IMR-90 (cell line): ENCODE results near the gene ZNF248. TPM values are rescaled to one million over a fixed set of nuclear protein-coding genes. Genes with fewer than 3 reads are reported as not detected.

Experiments used
- ATAC-seq: fragments of 200-7000 bp; cut with Tn5 transposase; 2 replicates; pipeline ENCODE4 v1.9.1; 2020; ENCODE audit warnings: low read depth, mild to moderate bottlenecking, moderate library complexity
- BruUV-seq: library from RNA; stranded (reverse); fragments of 400-500 nt; replicated peaks from 2 replicates; lab custom pipeline; 2021; lab: Mats Ljungman, UMichigan
- CTCF ChIA-PET: fragments of 300-600 bp; formaldehyde crosslinking; extraction: SDS; loops from one replicate; lab custom pipeline; 2021; ENCODE audit warnings: antibody characterized with exemption; lab: Yijun Ruan, JAX
- POLR2A ChIA-PET: fragments of 300-600 bp; sonication (Branson Sonifier 250); formaldehyde crosslinking; loops from one replicate; lab custom pipeline; 2022; ENCODE audit warnings: antibody characterized with exemption; ENCODE audit not compliant: unreplicated experiment; lab: Charles Lee
- DNase-seq: peaks from one replicate; pipeline ENCODE4 v3.0.0; 2013
- H2AFZ ChIP-seq: replicated peaks from 2 replicates; pipeline ENCODE3; 2013; ENCODE audit warnings: low read length, mild to moderate bottlenecking; ENCODE audit not compliant: poor library complexity
- H2AK5ac ChIP-seq: 2 replicates; pipeline ENCODE4 v1.6.1; 2013; ENCODE audit warnings: low read depth, low read length, inconsistent platforms
- H2AK9ac ChIP-seq: replicated peaks from 2 replicates; pipeline ENCODE3; 2013; ENCODE audit warnings: mild to moderate bottlenecking, low read depth, low read length, moderate library complexity; ENCODE audit not compliant: poor library complexity
- H2BK120ac ChIP-seq: 2 replicates; pipeline ENCODE4 v1.6.1; 2013; ENCODE audit warnings: low read depth, low read length, inconsistent platforms
- H2BK15ac ChIP-seq: 3 replicates; pipeline ENCODE4 v1.6.1; 2013; ENCODE audit warnings: low read depth, low read length, inconsistent platforms
- H2BK20ac ChIP-seq: 2 replicates; pipeline ENCODE4 v1.6.1; 2013; ENCODE audit warnings: low read depth, mild to moderate bottlenecking, inconsistent platforms, low read length, moderate library complexity
- H2BK5ac ChIP-seq: 2 replicates; pipeline ENCODE4 v1.6.1; 2013; ENCODE audit warnings: mild to moderate bottlenecking, low read depth, low read length, inconsistent platforms; ENCODE audit not compliant: poor library complexity, severe bottlenecking
- H3K14ac ChIP-seq: replicated peaks from 2 replicates; pipeline ENCODE4 v1.6.1; 2013; ENCODE audit warnings: low read depth, low read length, inconsistent platforms
- H3K18ac ChIP-seq: 2 replicates; pipeline ENCODE4 v1.6.1; 2013; ENCODE audit warnings: low read depth, low read length, control low read depth
- H3K23ac ChIP-seq: 2 replicates; pipeline ENCODE4 v1.6.1; 2013; ENCODE audit warnings: low read depth, low read length, inconsistent platforms
- H3K27ac ChIP-seq: 2 replicates; pipeline ENCODE4 v1.5.1; 2013; ENCODE audit warnings: mild to moderate bottlenecking, control low read depth, low read length; ENCODE audit not compliant: insufficient read depth
- H3K27me3 ChIP-seq: 2 replicates; pipeline ENCODE4 v1.6.1; 2013; ENCODE audit warnings: low read length; ENCODE audit not compliant: control insufficient read depth, insufficient read depth
- H3K36me3 ChIP-seq: 2 replicates; pipeline ENCODE4 v1.6.1; 2013; ENCODE audit warnings: low read length, mixed read lengths; ENCODE audit not compliant: control insufficient read depth, insufficient read depth
- H3K4ac ChIP-seq: 2 replicates; pipeline ENCODE4 v1.6.1; 2013; ENCODE audit warnings: low read depth, low read length, inconsistent platforms
- H3K4me1 ChIP-seq: 2 replicates; pipeline ENCODE4 v1.6.1; 2013; ENCODE audit warnings: low read length, mixed read lengths; ENCODE audit not compliant: control insufficient read depth, insufficient read depth
- H3K4me2 ChIP-seq: 2 replicates; pipeline ENCODE4 v1.6.1; 2013; ENCODE audit warnings: low read depth, mild to moderate bottlenecking, control low read depth, low read length, moderate library complexity
- H3K4me3 ChIP-seq: 2 replicates; pipeline ENCODE4 v1.5.1; 2013; ENCODE audit warnings: low read depth, mild to moderate bottlenecking, control low read depth, low read length, moderate library complexity; ENCODE audit not compliant: insufficient read depth
- H3K56ac ChIP-seq: 2 replicates; pipeline ENCODE4 v1.6.1; 2013; ENCODE audit warnings: low read length, inconsistent platforms; ENCODE audit not compliant: insufficient read depth; ENCODE audit errors: extremely low read depth
- H3K79me1 ChIP-seq, 2 experiments: 2 replicates each; pipeline ENCODE4 v1.6.1; 2013; ENCODE audit warnings: low read length in 2 of 2, inconsistent platforms in 1 of 2, low read depth in 1 of 2
- H3K9ac ChIP-seq: 2 replicates; pipeline ENCODE4 v1.6.1; 2013; ENCODE audit warnings: low read depth, low read length, control low read depth
- H3K9me1 ChIP-seq: 2 replicates; pipeline ENCODE4 v1.6.1; 2013; ENCODE audit warnings: low read length, inconsistent platforms; ENCODE audit not compliant: insufficient read depth
- H3K9me3 ChIP-seq: 2 replicates; pipeline ENCODE4 v1.6.1; 2013; ENCODE audit warnings: low read length; ENCODE audit not compliant: control insufficient read depth, insufficient read depth
- H4K20me1 ChIP-seq: 2 replicates; pipeline ENCODE4 v1.6.1; 2013; ENCODE audit warnings: low read length, inconsistent platforms; ENCODE audit not compliant: insufficient read depth
- H4K5ac ChIP-seq: 2 replicates; pipeline ENCODE4 v1.6.1; 2013; ENCODE audit warnings: mild to moderate bottlenecking, low read depth, low read length, control low read depth
- H4K8ac ChIP-seq, 2 experiments: 2 replicates each; pipeline ENCODE4 v1.6.1; 2013; ENCODE audit warnings: low read depth in 2 of 2, low read length in 2 of 2, control low read depth in 1 of 2, inconsistent platforms in 1 of 2
- H4K91ac ChIP-seq: 2 replicates; pipeline ENCODE4 v1.6.1; 2013; ENCODE audit warnings: low read depth, low read length, inconsistent platforms; ENCODE audit not compliant: insufficient read depth
- CHD1 ChIP-seq: IDR thresholded peaks from 2 replicates; pipeline ENCODE4 v1.6.1; 2012; ENCODE audit warnings: low read depth, low read length, improper control_type of control experiment
- ELK1 ChIP-seq: fragments of 150-350 bp; IDR thresholded peaks from 2 replicates; pipeline ENCODE4 v1.6.1; 2016; ENCODE audit warnings: low read depth, mild to moderate bottlenecking, low read length, moderate library complexity, borderline replicate concordance
- FOS ChIP-seq: fragments of 150-350 bp; IDR thresholded peaks from 2 replicates; pipeline ENCODE4 v1.6.1; 2016; ENCODE audit warnings: low read depth, low read length
- MAFK ChIP-seq: IDR thresholded peaks from 2 replicates; pipeline ENCODE4 v1.6.1; 2012; ENCODE audit warnings: low read depth, low read length, improper control_type of control experiment
- MAZ ChIP-seq: IDR thresholded peaks from 2 replicates; pipeline ENCODE4 v1.6.1; 2012; ENCODE audit warnings: low read depth, mild to moderate bottlenecking, low read length, improper control_type of control experiment, moderate library complexity, borderline replicate concordance
- MXI1 ChIP-seq: IDR thresholded peaks from 2 replicates; pipeline ENCODE4 v1.6.1; 2012; ENCODE audit warnings: low read depth, mild to moderate bottlenecking, low read length, moderate library complexity, borderline replicate concordance
- NFE2L2 ChIP-seq: fragments of 150-350 bp; IDR thresholded peaks from 2 replicates; pipeline ENCODE4 v1.6.1; 2016; ENCODE audit warnings: low read depth, mild to moderate bottlenecking, low read length
- POLR2A ChIP-seq: IDR thresholded peaks from 2 replicates; pipeline ENCODE4 v1.6.1; 2012; ENCODE audit warnings: mild to moderate bottlenecking, low read depth, low read length
- RAD21 ChIP-seq: IDR thresholded peaks from 2 replicates; pipeline ENCODE4 v1.6.1; 2012; ENCODE audit warnings: low read length, improper control_type of control experiment
- RCOR1 ChIP-seq: IDR thresholded peaks from 2 replicates; pipeline ENCODE4 v1.6.1; 2012; ENCODE audit warnings: mild to moderate bottlenecking, low read length, improper control_type of control experiment; ENCODE audit not compliant: insufficient replicate concordance
- RFX5 ChIP-seq: IDR thresholded peaks from 2 replicates; pipeline ENCODE4 v1.8.0; 2012; ENCODE audit warnings: low read depth, mild to moderate bottlenecking, low read length, moderate library complexity
- SMC3 ChIP-seq: fragments of 150-350 bp; IDR thresholded peaks from 2 replicates; pipeline ENCODE4 v1.6.1; 2016; ENCODE audit warnings: low read depth, mild to moderate bottlenecking, antibody characterized with exemption, low read length, moderate library complexity
- WGBS, 2 experiments: methylation state at CpG; one replicate each; pipeline versions ENCODE4 v1.1.5 to v1.1.7; 2013; ENCODE audit warnings: missing lambda C conversion rate in 2 of 2; ENCODE audit not compliant: insufficient read length in 1 of 2; ENCODE audit errors: extremely low coverage in 2 of 2; 5-methylcytosine and 5-hydroxymethylcytosine counted together
- dilution Hi-C: fragments of 300-500 bp; cut with HindIII; formaldehyde crosslinking; loops from one replicate; pipeline ENCODE4 v1.14.3; 2018; ENCODE audit warnings: low sequenced_read_pairs; ENCODE audit not compliant: unreplicated experiment
- in situ Hi-C: fragments of 300-500 bp; cut with MboI; formaldehyde crosslinking; loops from 3 replicates; pipeline ENCODE4 v1.14.3; 2019; ENCODE audit warnings: low sequenced_read_pairs, inconsistent platforms, mixed read lengths
- intact Hi-C: fragments of 100-400 bp; cut with micrococcal nuclease; formaldehyde crosslinking; loops from 2 replicates; pipeline ENCODE4 v1.10.0; 2022
- polyA plus RNA-seq, 3 experiments: library from polyadenylated mRNA; depleted of rRNA; stranded (reverse); fragments of >200 nt; gene quantifications; 2 replicates each; pipeline ENCODE4 v1.2.3, GENCODE V29; 2012; ENCODE audit warnings: low replicate concordance in 1 of 3
- total RNA-seq: library from RNA; depleted of rRNA; stranded (reverse); fragments of >200 nt; gene quantifications from 2 replicates; pipeline ENCODE4 v1.2.3, GENCODE V29; 2012
- TF ChIP-seq, protein P1 (sequence below): conservative IDR thresholded peaks from 2 replicates; pipeline ENCODE4 v1.5.1; 2012; ENCODE audit warnings: mild to moderate bottlenecking, low read depth, low read length, improper control_type of control experiment
- TF ChIP-seq, protein P2 (sequence below): fragments of 150-350 bp; IDR thresholded peaks from 2 replicates; pipeline ENCODE4 v1.6.1; 2017; ENCODE audit warnings: mild to moderate bottlenecking, antibody characterized with exemption, low read length, low read depth

The ZNF248 gene
- total and polyA plus RNA-seq, 2 of the 4 experiments (the other 2 are of a cell fraction), result 5.1 to 5.7 TPM

DNA sequence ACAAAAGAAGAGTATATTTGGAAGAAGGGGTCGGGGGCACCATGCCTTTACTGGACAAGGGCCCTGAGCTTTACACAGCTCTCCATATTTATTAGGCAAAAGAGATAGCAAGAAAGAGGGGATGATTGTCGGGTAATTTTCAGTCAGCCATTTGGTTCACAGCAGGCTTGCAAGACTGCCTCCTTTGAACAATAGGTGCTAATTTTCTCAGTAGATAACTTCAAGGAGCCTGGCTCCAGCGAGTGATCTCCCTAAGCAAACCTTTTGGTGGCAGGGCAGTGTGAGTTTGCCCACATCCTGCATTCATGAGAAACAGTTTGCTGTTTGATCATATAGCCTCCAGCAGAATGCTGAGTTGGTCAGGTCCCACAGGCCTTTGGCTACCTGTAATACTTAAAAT lies 94.3 kb downstream of the ZNF248 start:
- no peak overlapping the region for H3K9ac ChIP-seq
- intact Hi-C loops, result no loop called here
- no peak overlapping the region for H4K8ac ChIP-seq
- dilution Hi-C loops, result no loop called here
- ATAC-seq, result no peak
- H3K4me1 ChIP-seq, result no peaks in the 10 kb centered on the region
- no peaks in the 10 kb centered on the region for H3K36me3 ChIP-seq
- BruUV-seq, result no TSS peak
- peaks cover 5% of the 10 kb centered on the region; the same call in 1 of the 2 replicates for H3K9me3 ChIP-seq
- no peak overlapping the region for H3K14ac ChIP-seq
- H3K9me1 ChIP-seq, result no peaks in the 10 kb centered on the region
- H2BK120ac ChIP-seq, result no peak overlapping the region
- no peak overlapping the region for H3K27ac ChIP-seq
- H3K4me3 ChIP-seq, result no peak overlapping the region
- no peak overlapping the region for H3K4me2 ChIP-seq
- TF ChIP-seq FOS (no peak), MAZ (no peak), NFE2L2 (no peak), POLR2A (no peak), MAFK (no peak), RCOR1 (no peak), CHD1 (no peak), RAD21 (no peak), MXI1 (no peak), RFX5 (no peak), ELK1 (no peak), SMC3 (no peak)
- TF ChIP-seq, protein P1, sequence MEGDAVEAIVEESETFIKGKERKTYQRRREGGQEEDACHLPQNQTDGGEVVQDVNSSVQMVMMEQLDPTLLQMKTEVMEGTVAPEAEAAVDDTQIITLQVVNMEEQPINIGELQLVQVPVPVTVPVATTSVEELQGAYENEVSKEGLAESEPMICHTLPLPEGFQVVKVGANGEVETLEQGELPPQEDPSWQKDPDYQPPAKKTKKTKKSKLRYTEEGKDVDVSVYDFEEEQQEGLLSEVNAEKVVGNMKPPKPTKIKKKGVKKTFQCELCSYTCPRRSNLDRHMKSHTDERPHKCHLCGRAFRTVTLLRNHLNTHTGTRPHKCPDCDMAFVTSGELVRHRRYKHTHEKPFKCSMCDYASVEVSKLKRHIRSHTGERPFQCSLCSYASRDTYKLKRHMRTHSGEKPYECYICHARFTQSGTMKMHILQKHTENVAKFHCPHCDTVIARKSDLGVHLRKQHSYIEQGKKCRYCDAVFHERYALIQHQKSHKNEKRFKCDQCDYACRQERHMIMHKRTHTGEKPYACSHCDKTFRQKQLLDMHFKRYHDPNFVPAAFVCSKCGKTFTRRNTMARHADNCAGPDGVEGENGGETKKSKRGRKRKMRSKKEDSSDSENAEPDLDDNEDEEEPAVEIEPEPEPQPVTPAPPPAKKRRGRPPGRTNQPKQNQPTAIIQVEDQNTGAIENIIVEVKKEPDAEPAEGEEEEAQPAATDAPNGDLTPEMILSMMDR, result no peak
- TF ChIP-seq, protein P2, sequence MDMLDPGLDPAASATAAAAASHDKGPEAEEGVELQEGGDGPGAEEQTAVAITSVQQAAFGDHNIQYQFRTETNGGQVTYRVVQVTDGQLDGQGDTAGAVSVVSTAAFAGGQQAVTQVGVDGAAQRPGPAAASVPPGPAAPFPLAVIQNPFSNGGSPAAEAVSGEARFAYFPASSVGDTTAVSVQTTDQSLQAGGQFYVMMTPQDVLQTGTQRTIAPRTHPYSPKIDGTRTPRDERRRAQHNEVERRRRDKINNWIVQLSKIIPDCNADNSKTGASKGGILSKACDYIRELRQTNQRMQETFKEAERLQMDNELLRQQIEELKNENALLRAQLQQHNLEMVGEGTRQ, result no peak
- H3K4ac ChIP-seq, result no peak overlapping the region
- no peak overlapping the region for H2BK5ac ChIP-seq
- CTCF ChIA-PET, result no interaction called here
- H4K91ac ChIP-seq, result no peak overlapping the region
- H3K18ac ChIP-seq, result no peak overlapping the region
- POLR2A ChIA-PET, result interaction anchor here (0.6 kb wide), 1 partner anchor 416 kb away, joined by 3 read pairs; no protein-coding TSS in a partner anchor
- no peak overlapping the region for H2AK5ac ChIP-seq
- H4K5ac ChIP-seq, result no peak overlapping the region
- no peak overlapping the region for H3K56ac ChIP-seq
- no peak overlapping the region for H2AK9ac ChIP-seq
- in situ Hi-C loops, result no loop called here
- no peak overlapping the region for H2BK20ac ChIP-seq
- DNase-seq, result no peak
- H3K79me1 ChIP-seq, result no peaks in the 10 kb centered on the region
- WGBS, 2 experiments, result no CpG with 5 or more reads among the region's 3 CpGs
- no peak overlapping the region for H3K23ac ChIP-seq
- no peaks in the 10 kb centered on the region for H4K20me1 ChIP-seq
- H3K27me3 ChIP-seq, result no peaks in the 10 kb centered on the region
- H2AFZ ChIP-seq, result no peak overlapping the region
- no peak overlapping the region for H2BK15ac ChIP-seq
